ENCODE measurements around the gene KANK3.
"Not testable (repeated sequence)": the region's sequence is repeated elsewhere in the genome, so short reads cannot be mapped to it uniquely, and the experiment has no call there.

The KANK3 gene

DNA sequence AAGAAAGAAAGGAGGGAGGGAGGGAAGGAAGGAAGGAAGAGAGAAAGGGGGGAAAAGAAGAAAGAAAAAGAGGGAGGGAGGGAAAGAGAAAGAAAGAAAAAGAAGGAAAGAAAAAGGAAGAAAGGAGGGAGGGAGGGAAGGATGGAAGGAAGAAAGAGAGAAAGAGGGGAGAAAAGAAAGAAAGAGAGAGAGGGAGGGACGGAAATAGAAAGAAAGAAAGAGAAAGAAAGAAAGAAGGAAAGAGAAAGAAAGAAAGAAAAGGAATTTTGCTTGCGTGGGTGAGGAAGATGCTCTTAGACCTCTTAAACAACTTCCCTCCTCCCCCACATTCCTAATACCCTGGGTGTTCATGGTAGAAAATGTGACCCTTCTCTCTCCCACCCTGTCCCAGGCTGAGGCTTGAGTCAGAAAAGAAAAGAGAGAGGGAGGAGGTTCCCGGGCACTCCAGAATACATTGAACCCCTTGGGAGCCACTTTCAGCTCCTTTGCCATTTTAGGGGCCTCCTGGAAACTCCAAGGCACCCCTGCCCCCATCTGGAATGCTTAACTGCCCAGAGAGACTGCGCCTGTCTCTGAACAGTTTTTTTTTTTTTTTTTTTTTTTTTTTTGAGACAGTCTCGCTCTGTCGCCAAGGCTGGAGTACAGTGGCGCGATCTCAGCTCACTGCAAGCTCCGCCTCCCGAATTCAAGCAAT, 9.2 kb upstream of the KANK3 start:
- no peak for DNase-seq (ENCODE audit: insufficient read length, low spot score)
- TF ChIP-seq TAF1 (IDR thresholded peaks at IDR 0.05; ENCODE audit: low read depth, low read length) = no peak
- no peak for TF ChIP-seq POU2F2 (IDR thresholded peaks at IDR 0.05; ENCODE audit: low read depth, low read length)
- TF ChIP-seq SPI1 (IDR thresholded peaks at IDR 0.05; ENCODE audit: low read depth, low read length) = no peak
- no peak for TF ChIP-seq POLR2AphosphoS5 (IDR thresholded peaks at IDR 0.05; ENCODE audit: low read depth, low read length)
- no peak for TF ChIP-seq POLR2A (IDR thresholded peaks at IDR 0.05; ENCODE audit: low read depth, low read length)
- TF ChIP-seq PAX5 (IDR thresholded peaks at IDR 0.05; ENCODE audit: insufficient read depth, low read length, severe bottlenecking) = no peak
- FAIRE-seq = no peak

DNA sequence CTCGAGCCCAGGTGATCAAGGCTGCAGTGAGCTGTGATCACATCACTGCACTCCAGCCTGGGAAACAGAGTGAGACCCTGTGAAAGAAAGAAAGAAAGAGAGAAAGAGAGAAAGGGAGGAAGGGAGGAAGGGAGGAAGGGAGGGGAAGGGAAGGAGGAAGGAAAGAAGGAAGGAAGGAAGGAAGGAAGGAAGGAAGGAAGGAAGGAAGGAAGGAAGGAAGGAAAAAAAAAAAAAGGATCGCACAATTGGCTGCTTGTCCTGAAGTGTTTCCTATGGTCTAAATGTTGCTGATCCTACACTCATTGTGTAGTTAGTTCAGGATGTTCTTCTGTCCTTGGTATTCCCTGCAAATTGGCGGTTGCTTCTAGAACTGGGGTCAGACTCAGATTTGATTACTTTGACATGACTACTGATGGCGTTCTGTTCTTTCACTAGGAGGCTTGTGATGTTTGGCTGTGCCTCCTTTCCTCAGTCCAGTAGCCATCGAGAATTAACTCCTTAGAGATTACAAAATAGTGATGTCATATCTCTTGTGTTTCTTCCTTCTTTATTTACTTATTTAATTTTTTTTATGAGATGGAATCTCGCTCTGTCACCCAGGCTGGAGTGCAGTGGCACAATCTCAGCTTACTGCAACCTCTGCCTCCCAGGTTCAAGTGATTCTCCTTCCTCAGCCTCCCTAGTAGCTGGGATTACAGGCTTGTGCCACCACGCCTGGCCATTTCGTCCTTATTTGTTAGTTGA, 6.7 kb upstream of the KANK3 start:
- FAIRE-seq = not testable (repeated sequence)

DNA sequence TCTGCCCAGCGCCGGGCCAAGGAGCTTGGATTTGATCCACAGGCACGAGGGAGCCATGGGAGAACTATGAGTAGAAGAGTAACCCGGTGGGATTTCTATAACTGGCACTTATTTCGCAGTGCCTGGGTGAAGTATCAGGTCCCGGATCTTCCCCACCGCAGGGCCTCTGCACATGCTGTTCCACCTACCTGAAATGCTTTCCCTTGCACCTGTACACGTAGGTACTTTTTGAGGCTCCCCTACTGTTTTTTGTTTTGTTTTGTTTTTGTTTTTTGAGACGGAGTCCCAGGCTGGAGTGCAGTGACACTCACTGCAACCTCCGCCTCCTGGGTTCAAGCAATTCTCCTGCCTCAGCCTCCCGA, 402 bp upstream of the KANK3 start:
- DNase-seq (ENCODE audit: insufficient read length, low spot score) (no peak), FAIRE-seq (no peak)
- TF ChIP-seq TAF1 (IDR thresholded peaks at IDR 0.05; ENCODE audit: low read depth, low read length) (no peak), POLR2AphosphoS5 (IDR thresholded peaks at IDR 0.05; ENCODE audit: low read depth, low read length) (no peak), POLR2A (IDR thresholded peaks at IDR 0.05; ENCODE audit: low read depth, low read length) (no peak), POU2F2 (IDR thresholded peaks at IDR 0.05; ENCODE audit: low read depth, low read length) (no peak)

More for the DNA sequence above, 6.7 kb upstream of the KANK3 start:
- DNase-seq (ENCODE audit: insufficient read length, low spot score) = not testable (repeated sequence)

DNA sequence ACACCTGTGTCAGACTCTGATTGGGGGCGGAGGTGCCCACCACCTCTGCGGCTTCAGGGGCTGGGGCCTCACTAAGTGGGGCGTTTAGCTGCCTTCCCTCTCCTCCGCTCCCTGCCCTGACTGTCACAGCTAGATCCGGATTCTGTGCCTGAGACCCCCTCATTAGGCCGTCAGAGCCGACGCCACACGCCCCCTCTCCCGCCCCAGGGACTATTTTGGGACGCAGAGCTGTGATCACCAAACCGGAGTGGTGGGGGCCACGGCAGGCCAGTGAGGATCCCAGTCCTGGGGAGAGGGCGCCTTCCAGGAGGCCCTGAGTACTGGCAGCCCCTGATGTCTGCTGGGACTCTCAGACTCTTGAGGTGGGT, 762 bp downstream of the KANK3 start:
- DNase-seq (ENCODE audit: insufficient read length, low spot score) (no peak), FAIRE-seq (no peak)
- no peak for TF ChIP-seq SPI1 (IDR thresholded peaks at IDR 0.05; ENCODE audit: low read depth, low read length)
- TF ChIP-seq TAF1 (IDR thresholded peaks at IDR 0.05; ENCODE audit: low read depth, low read length) = no peak
- no peak for TF ChIP-seq POLR2A (IDR thresholded peaks at IDR 0.05; ENCODE audit: low read depth, low read length)
- no peak for TF ChIP-seq PAX5 (IDR thresholded peaks at IDR 0.05; ENCODE audit: insufficient read depth, low read length, severe bottlenecking)
- no peak for TF ChIP-seq POLR2AphosphoS5 (IDR thresholded peaks at IDR 0.05; ENCODE audit: low read depth, low read length)
- no peak for TF ChIP-seq POU2F2 (IDR thresholded peaks at IDR 0.05; ENCODE audit: low read depth, low read length)

DNA sequence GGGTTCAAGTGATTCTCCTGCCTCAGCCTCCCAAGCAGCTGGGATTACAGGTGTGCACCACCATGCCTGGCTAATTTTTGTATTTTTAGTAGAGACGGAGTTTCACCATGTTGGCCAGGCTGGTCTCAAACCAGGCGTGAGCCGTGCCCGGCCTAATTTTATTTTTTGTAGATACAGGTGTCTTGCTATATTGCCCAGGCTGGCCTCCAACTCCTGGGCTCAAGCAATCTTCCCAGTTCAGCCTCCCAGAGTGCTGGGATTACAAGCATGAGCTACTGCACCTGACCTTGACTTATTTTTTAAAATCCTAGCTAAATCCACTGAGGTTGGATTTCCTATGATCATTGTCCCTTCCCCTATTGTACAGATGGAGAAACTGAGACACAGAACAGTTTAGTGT, 1.6 kb downstream of the KANK3 start:
- DNase-seq (ENCODE audit: insufficient read length, low spot score); FAIRE-seq: not testable (repeated sequence)

DNA sequence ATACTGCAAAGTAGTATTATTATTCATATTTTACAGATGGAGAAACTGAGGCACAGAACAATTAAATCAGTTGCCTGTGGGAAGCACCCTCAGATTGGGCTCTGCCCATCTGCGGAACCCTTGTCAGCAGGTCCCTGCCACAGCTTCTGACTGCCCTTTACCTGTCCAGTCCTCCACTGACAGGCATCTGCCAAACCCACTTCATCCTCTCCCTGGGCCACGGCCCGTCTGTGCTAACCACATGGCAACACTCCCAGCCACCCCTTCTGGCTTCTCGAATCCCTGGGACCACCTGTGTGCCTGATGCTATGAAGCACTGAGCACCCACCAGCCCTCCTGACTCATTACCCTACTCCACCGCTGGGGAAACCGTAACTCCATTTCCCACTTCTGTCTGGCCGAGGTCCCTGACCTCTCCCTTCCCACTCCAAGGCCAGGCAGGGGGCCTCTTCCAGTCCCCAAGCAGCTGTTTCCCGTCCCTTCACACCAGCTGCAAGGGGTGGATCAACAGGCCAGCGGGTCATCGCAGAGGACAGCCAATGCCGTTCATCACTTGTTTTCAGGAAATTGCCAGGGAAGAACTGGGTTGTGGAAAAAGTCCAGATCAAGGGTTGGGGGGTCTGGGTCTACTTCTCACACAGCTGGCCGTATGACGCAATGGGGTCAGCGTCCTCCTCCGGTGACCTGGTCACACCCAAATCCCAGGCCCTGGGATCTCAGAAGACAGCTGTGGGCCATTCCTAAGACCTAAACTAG, 2.5 kb downstream of the KANK3 start:
- TF ChIP-seq SPI1 (IDR thresholded peaks at IDR 0.05; ENCODE audit: low read depth, low read length) (no peak), POU2F2 (IDR thresholded peaks at IDR 0.05; ENCODE audit: low read depth, low read length) (no peak), POLR2AphosphoS5 (IDR thresholded peaks at IDR 0.05; ENCODE audit: low read depth, low read length) (no peak), TAF1 (IDR thresholded peaks at IDR 0.05; ENCODE audit: low read depth, low read length) (no peak)
- FAIRE-seq (no peak), DNase-seq (ENCODE audit: insufficient read length, low spot score) (no peak)

DNA sequence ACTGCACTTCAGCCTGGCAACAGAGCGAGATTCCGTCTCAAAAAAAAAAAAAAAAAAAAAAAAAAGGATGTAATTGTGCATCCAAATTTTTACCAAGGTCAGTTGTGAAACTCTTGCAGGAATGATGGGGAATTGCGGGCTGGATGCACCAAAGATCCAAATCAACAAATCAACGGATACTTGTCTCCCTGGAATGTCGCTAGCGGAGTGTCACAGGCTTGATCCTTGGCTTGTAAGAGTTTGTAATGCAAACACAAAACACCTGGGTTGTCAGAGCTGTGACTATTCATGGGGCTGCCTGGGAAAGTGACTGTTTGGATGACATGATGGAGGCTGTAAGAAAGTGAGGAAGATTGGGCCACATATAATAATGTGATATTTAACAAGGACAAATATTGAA, 4.2 kb downstream of the KANK3 start:
- DNase-seq (ENCODE audit: insufficient read length, low spot score) = no peak

DNA sequence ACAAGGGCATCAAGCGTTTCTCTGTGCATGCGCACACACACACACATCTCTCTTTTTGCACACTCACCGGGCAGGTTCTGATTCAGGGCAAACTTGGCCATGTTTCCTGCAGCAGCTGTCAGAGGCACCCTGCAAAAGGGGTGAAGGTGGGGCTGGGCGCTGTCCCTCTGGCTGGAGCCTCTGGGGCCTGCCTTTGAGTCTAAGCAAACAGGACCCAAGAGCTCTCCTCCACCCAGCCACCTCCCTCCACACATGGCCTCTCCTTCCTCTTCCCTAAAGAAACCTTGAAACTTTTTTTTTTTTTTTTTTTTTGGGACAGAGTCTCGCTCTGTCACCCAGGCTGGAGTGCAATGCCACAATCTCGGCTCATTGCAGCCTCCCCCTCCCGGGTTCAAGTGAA, 5.3 kb downstream of the KANK3 start:
- no peak for TF ChIP-seq PAX5 (IDR thresholded peaks at IDR 0.05; ENCODE audit: insufficient read depth, low read length, severe bottlenecking)
- TF ChIP-seq POLR2A (IDR thresholded peaks at IDR 0.05; ENCODE audit: low read depth, low read length) = no peak
- TF ChIP-seq POLR2AphosphoS5 (IDR thresholded peaks at IDR 0.05; ENCODE audit: low read depth, low read length) = no peak
- no peak for TF ChIP-seq POU2F2 (IDR thresholded peaks at IDR 0.05; ENCODE audit: low read depth, low read length)
- no peak for TF ChIP-seq TAF1 (IDR thresholded peaks at IDR 0.05; ENCODE audit: low read depth, low read length)
- no peak for TF ChIP-seq SPI1 (IDR thresholded peaks at IDR 0.05; ENCODE audit: low read depth, low read length)
- FAIRE-seq (no peak), DNase-seq (ENCODE audit: insufficient read length, low spot score) (no peak)

More for the DNA sequence above, 4.2 kb downstream of the KANK3 start:
- FAIRE-seq = no peak
- TF ChIP-seq PAX5 (IDR thresholded peaks at IDR 0.05; ENCODE audit: insufficient read depth, low read length, severe bottlenecking) (no peak), TAF1 (IDR thresholded peaks at IDR 0.05; ENCODE audit: low read depth, low read length) (no peak), SPI1 (IDR thresholded peaks at IDR 0.05; ENCODE audit: low read depth, low read length) (no peak), POLR2AphosphoS5 (IDR thresholded peaks at IDR 0.05; ENCODE audit: low read depth, low read length) (no peak), POLR2A (IDR thresholded peaks at IDR 0.05; ENCODE audit: low read depth, low read length) (no peak), POU2F2 (IDR thresholded peaks at IDR 0.05; ENCODE audit: low read depth, low read length) (no peak)

DNA sequence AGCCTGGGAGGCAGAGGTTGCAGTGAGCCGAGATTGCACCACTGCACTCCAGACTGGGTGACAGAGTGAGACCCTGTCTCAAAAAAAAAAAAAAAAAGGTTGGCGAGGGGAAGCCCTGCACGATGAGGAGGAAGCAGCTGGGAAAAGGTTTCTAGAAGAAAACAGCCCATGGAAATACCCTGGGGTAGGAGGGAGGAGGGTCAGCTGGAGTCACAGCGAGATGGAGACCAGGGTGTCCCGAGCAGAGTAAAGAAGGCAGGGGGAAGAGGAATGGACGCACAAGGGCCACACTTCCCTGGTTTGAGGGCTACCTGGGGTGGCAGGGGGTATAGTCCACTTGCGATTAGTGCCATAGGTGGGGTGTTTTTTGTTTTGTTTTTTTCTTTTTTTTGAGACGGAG, 6.4 kb downstream of the KANK3 start:
- TF ChIP-seq SPI1 (IDR thresholded peaks at IDR 0.05; ENCODE audit: low read depth, low read length) (no peak), POU2F2 (IDR thresholded peaks at IDR 0.05; ENCODE audit: low read depth, low read length) (no peak), PAX5 (IDR thresholded peaks at IDR 0.05; ENCODE audit: insufficient read depth, low read length, severe bottlenecking) (no peak), POLR2A (IDR thresholded peaks at IDR 0.05; ENCODE audit: low read depth, low read length) (no peak), TAF1 (IDR thresholded peaks at IDR 0.05; ENCODE audit: low read depth, low read length) (no peak), POLR2AphosphoS5 (IDR thresholded peaks at IDR 0.05; ENCODE audit: low read depth, low read length) (no peak)
- FAIRE-seq (no peak), DNase-seq (ENCODE audit: insufficient read length, low spot score) (no peak)

DNA sequence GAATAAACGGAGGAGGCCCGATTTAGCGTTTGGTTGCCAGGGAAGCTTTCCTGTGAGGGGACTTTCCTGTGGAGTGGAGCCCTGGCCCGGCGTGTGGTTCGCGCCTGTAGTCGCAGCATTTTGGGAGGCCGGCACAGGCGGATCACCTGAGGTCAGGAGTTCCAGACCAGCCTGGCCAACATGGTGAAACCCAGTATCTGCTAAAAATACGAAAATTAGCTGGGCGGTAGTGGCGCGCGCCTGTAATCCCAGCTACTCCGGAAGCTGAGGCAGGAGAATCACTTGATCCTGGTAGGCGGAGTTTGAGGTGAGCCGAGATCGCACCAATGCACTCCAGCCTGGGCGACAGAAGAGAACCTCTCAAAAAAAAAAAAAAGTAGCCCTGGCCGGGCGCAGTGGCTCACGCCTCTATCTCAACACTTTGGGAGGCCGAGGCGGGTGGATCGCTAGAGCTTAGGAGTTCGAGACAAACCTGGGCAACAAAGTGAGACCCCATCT, 6.9 kb downstream of the KANK3 start:
- TF ChIP-seq TAF1 (IDR thresholded peaks at IDR 0.05; ENCODE audit: low read depth, low read length) = no peak
- TF ChIP-seq SPI1 (IDR thresholded peaks at IDR 0.05; ENCODE audit: low read depth, low read length) = no peak
- TF ChIP-seq PAX5 (IDR thresholded peaks at IDR 0.05; ENCODE audit: insufficient read depth, low read length, severe bottlenecking) = no peak
- no peak for TF ChIP-seq POLR2AphosphoS5 (IDR thresholded peaks at IDR 0.05; ENCODE audit: low read depth, low read length)
- no peak for TF ChIP-seq POLR2A (IDR thresholded peaks at IDR 0.05; ENCODE audit: low read depth, low read length)

More for the DNA sequence above, 6.9 kb downstream of the KANK3 start:
- DNase-seq (ENCODE audit: insufficient read length, low spot score) (no peak), FAIRE-seq (no peak)

Measured in GM12891 (cell line).